ENCODE measurements around the gene PCDH1.
"Not testable (repeated sequence)": the region's sequence is repeated elsewhere in the genome, so short reads cannot be mapped to it uniquely, and the experiment has no call there.

Gene PCDH1

DNA sequence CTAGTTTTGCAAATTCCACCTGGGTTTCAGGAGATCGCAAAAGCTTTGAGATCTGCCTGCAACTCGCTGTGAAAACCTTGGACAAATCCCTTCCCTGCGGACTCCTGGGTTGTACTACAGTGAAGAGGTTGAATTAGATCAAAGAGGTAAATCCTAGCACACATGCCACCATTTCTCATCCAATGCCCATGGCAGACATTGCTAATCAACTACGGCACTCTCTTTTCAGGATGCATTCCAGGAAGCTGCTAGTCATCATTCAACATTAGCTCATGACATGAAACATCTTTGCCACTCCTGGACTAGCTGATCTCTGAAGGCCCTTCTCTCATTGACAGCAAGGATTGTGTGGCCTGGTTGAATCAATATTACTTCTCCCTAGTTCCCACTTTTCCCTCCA lies 46.1 kb downstream of the PCDH1 start:
- DNase-seq (ENCODE audit: low read depth) = no peak

DNA sequence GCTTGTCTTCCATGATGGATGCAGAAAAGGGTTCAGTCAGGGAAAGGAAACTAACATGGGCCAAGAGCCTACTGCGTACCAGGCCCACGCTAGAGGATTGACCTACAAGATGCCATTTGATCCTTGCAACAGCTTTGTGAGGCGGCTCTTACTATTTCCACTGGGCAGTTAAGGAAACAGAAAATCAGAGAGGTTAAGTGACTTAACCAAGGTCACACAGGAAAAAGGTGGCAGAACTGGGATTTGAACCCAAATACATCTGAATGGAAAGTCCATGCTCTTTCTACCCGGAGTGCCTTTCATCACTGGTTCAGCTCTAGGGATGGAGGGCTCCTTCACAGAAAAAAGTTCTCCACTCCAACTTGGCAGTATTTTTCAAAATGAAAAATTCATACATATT lies 50.0 kb downstream of the PCDH1 start:
- DNase-seq (ENCODE audit: low read depth) = no peak

DNA sequence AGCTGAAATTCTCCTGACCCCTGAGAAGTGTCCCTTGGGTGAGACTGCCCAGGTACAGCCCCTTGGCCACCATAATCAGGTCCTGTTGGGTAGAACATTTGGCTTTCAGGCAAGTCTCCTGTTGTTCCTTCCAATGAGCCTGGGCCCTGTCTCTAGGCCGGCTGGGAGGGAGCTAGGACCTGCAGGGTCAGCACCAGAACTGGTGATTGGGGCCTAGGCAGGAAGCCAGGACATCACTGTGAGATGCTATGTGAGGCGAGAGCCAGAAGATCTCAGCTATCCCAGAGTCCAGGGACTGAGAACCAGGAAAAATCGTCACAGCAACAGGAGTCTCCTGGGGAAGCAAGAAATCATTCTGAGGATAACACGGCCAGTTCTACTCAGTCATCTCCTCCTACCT lies 51.5 kb downstream of the PCDH1 start:
- DNase-seq (ENCODE audit: low read depth) = no peak

DNA sequence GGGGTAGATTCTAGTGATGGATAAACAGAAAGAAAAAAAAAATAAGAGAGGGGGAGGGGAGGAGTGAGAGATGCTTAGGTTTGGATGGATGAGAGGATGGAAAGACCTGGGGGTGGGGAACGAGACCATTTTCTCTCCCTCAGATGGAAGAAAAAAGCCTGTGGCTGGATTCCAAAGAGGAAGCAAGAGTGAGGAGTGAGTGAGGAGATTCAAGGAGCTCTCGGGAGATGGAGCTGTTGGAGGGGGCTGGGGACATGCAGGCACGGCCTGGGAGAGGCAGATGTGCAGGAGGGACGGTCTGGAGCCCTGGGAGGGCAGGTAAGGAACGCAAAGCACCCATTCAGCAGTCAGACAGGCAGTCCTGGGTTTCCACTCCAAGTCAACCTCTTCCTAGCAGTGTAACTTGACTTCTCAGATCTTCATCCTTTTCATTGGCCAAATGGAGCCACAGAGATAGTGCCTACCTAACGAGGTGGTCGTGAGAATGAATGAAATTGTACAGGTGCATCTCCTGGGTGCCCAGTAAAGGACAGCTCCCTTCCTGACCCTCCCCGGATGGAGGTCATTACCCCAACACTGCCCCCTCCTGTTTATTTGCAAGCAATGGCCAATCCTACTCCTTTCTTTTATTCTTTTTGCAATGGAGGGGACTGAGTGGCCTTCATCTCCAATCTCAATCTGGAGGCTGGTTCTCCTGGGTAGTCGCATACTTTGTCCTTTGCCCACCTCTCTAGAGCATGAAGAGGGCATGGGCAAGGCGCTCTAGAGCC lies 52.2 kb downstream of the PCDH1 start:
- no peak for DNase-seq (ENCODE audit: low read depth)

DNA sequence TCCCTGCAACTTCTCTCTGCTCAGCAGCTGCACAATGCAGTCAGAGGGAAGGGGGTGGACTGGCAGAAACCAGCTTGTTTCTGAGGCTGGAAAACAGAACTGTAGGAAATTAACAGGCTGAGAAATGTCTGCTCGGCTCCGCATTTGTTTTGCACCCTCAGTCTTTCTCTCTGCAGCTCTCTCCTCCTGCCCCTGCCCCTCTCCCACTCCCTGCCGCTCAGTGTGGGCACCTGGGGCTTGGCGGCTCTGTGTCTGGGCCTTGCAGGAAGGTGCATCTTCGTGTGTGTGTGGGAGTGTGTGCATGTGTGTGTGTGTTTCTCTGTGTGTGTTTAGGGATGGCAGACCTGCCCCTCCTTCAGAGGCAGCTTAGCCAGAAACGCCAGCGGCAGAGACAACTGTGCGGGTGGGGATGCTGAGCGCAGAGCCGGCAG lies 53.0 kb downstream of the PCDH1 start:
- no peak for DNase-seq (ENCODE audit: low read depth)

DNA sequence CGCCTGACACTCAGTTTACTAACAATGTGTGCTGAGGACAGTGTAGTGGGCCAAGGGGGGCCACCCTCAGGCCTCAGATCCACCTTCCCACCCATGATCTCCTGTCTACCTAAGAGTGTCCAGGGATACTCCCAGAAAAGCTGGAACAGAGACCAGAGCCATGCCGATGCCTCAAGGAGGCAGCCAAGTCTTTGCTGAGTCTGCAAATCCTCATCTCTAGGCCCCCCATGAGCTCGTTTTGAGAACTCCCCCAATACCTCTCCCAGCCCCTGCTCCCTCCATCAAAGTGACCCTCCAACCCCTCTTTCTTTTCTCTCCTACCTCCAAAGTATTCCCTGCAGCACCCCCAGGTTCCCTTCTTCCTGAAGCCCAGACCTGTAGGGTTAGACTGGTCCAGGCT lies 53.5 kb downstream of the PCDH1 start:
- DNase-seq (ENCODE audit: low read depth) = no peak

DNA sequence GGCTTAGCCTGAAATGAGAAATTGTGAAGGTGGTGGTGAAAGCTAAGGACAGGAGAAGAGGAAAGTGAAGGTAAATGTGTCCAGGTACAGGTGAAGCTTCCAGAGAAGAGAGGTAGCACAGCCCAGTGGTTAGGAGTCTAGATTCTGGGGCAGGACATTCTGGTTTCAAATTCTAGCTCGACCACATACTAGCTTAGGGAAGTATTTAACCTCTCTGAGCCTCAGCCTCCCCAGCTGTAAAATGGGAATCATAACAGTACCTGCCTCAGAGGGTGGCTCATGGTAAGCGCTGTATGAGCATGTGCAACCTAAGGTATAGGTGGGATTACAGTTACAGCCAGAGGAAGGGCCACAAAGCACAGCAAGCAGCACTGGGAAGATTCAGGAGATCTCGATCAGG lies 55.2 kb downstream of the PCDH1 start:
- DNase-seq (ENCODE audit: low read depth) = no peak

DNA sequence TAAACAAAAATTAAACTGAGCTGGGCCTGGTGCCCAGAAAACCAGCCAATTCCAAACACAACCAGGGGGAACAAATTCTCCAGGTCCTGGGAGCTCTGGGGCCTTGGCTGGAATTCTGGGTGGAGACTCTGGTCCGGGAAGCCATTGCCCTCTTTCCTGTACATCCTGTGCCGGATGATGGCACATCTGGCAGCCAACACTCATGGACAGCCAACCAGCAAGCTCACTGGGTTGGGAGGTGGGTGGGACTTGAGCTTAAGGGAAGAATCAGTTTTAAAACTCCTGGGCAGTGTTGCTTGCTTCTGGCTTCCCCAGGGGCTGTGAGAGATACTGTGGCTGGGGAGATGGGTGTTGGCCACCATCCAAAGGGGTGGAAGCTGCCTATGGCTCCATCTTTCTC lies 56.1 kb downstream of the PCDH1 start:
- peak; percentile 18 for DNase-seq (ENCODE audit: low read depth)

DNA sequence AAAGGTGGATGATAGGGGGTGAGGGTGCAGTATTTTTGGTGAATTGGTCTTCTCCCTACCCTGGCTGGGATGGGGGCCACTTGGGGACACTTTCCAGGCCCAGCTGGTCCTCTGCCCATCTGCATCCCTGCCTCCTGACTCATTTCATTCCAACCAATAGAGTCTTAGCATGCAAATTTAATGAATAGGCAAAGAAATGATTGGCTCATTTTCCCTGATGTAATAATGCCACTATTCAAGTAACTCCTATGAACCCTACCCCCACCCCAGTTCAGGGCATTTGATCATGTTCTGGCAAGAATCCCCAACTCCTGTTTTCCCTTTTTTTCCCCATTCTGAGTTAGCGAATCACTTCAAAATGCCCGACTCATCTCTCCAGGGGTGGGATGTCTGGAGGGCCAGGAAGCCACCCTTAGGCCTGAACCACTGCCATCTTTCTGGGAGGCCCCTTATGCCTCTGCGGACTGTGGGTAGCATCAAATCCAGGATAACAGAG lies 56.7 kb downstream of the PCDH1 start:
- peak; percentile 83 for DNase-seq (ENCODE audit: low read depth)

DNA sequence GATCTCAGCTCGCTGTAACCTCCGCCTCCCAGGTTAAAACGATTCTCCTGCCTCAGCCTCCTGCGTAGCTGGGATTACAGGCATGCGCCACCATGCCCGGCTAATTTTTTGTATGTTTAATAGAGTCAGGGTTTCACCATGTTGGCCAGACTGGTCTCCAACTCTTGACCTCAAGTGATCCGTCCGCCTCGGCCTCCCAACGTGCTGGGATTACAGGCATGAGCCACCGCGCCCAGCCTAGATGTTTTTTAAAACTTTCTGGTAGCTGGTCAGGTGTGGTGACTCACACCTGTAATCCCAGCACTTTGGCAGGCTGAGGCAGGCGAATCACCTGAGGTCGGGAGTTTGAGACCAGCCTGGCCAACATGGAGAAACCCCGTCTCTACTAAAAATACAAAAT lies 57.5 kb downstream of the PCDH1 start:
- DNase-seq (ENCODE audit: low read depth) = not testable (repeated sequence)

DNA sequence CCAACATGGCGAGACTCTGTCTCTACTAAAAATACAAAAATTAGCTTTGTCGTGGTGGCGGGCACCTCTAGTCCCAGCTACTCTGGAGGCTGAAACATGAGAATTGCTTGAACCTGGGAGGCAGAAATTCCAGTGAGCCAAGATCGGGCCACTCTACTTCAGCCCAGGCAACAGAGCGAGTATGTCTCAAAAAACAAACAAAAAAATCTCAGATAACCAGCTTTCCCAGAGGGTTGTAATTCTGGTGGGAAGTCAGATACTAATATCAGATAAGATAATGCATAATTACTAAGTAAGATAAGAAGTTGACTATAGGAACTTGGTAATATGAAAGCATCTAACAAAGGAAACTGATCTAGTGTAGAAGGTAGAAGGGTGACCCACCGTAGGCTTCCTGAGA lies 60.6 kb downstream of the PCDH1 start:
- no peak for DNase-seq (ENCODE audit: low read depth)

DNA sequence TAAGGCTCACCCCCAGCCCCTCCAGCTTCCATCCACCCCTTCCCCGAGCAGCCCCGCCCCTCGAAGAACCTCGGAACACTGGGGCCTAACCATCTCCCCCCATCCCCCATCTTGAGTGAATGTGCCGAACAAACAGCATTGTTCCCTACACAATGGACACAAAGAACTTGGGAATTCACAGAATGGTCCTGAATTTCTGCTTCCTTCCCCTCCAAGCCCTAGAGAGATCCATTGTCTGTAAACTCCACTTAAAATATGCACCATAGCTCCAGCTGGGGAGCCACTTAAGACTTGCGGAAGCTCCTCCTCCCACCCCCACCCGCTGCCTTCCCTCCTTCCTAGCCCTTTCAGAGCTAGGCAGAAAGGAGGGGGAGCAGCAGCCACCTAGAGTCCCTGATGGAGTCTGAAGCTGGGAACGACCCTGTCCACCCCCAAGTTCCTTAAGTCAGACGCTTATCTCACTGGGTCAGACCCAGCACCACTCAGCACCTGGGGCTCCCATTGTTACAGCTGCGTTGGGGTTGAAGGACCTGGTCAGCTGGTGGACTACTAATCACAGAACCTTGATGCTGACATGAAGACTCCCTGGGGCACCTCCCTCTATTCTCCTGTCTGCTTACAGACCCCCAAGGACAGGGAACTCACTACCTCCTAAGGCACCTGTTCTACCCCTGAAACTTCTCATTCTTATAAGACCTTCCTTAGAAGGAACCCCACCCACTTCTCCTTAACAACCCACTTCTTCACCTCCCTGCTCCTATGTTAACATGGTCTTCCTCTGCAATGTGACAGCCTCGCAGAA lies 61.4 kb downstream of the PCDH1 start:
- DNase-seq (ENCODE audit: low read depth) = no peak

DNA sequence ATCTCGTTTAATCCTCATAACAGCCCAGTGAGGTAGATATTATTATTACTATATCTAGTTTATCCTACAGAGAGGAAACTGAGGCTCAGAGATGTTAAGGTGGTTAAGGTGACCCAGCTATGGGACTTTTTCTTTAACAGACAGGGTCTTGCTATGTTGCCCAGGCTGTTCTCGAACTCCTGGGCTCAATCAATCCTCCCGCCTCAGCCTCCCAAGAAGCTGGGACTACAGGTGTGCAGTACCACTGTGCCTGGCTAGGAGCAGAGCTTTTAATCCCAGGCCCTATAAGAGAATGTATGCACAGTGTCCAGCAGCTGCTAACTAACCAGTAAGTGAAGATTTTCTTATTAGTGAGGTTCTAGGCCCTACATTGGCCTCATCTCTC lies 62.4 kb downstream of the PCDH1 start:
- no peak for DNase-seq (ENCODE audit: low read depth)

DNA sequence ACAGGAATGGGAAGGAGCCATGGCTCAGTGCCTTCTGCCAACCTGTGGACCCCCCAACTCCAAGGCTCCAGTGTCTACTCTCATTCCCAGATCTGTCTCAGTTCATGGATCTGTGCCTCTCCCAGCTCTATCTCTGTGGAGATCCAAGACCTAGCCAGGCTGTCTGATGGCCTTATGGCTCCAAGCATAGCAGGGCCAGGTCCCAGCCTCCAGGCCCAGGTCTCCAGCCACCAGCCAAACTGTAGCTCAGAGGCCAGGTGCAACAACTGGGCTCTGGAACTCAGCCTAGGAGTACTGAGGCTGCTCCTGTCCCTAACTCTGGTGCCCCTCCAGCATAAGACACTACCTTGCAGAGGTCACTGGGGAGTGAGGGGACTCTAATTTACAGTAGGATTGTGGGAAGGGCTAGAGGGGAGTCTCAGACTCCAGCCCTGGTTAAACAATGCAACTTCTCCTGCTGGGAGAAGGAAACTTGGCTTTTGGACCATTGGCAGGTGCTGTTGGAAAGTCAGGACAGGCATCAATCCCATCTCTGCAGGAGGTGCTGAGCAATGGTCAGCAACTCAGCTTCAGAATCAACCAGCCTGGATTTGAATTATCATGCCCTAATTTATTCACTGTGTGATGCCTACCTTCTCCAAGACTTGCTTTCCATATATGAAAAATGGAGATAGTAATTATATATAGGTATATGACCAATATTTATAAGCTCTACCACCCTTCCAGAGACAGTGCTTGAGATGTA lies 63.0 kb downstream of the PCDH1 start:
- no peak for DNase-seq (ENCODE audit: low read depth)

DNA sequence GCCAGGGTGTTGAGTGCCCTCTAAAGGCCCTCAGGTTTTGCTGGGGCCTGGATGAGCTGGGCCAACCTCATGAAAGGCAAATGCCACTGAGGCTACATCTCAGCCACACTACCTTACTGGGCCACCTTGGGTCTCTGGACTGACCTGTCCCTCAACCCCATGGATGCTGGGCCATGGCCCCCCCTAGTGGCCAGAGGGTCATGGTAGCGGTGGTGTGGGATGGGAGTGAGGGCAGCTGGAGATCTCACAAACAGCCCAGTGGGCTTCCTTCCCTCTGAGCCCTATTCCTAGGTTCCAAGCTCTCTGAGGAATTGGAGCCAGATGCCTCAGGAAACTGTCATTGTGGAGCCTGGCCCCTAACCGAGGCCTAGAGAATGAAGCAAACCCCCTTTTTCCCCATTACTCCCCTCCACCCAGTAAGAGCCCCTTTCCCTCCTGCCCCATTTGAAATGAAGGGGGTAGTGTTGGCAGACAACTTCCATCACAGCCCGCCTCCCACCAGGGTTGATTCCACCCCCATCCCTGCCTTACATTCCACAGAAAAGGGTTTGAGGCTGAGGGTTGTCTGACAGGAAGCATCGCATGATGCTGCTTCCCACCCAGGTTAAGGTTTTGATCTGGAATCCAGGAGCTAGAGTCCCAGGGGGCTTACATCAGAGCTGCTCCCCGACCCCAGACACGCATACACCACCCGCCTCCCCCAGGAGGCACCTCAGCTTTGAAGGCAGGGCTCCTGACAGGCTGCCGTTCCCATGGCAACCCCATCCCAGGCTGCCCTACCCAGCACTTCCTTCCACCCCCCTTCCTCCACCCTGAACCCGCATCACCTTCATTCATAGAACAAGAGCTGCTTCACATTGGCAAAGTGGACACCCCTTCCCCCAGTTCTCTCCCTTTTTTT lies 63.9 kb downstream of the PCDH1 start:
- no peak for DNase-seq (ENCODE audit: low read depth)

DNA sequence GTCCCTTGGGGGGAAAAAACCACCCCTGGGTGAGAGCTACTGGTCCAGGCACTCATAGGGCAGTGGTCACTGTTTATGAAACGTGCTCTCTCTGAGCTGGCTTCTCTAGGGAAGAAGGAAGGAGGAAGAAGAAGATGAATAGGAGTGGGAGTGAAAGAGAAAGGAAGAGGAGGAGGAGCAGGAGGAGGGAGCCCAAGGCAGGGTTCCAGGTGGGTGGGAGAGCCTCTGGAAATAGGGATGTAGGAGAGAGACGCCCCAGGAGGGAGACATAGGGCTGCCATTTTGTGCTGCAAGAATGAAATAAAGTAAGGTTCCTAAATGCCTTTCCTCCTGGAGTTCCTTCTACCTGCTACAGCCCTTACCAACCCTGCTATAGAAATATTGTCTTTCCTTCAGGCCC lies 65.7 kb downstream of the PCDH1 start:
- no peak for DNase-seq (ENCODE audit: low read depth)

DNA sequence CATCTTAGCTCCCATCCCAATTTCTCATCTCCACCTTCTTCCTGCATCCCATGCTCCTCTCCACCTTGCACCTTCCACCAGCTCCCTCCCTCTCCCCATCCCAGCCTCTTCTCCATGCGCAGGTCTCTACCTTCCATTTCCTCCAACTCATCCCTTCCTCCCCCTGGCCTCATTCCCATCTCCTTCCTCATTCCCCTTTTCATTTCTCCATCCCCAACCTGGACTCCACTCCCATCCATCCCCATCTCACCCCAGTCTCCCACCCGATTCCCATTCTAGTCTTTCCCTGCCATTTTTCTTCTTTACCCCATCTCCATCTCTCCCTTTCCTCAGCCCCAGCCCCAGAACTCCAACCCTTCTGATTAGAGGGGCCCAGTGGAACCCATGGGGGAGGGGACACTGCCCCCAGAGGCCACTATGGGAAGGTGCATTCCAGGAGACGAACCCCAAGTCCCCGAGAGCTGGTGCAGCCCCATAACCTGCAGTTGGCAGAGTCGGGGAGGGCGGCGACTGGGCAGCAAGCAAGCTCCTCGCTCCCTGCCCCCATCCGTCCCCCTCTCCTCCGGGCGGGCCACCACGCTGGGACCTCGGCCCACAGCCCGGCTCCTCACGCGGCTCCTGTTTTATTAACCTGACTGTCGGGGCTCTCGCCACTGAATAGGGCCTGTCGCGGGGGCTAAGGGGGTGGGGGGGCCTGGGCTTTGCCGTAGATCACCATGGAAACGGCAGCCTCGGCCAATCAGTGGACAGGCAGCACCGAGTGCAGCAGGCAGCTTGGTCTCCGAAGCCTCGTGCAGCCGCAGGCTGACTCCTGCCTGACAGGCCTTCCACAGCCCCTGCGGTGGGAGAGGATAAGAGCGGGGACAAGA lies 66.7 kb downstream of the PCDH1 start:
- DNase-seq (ENCODE audit: low read depth) = no peak

DNA sequence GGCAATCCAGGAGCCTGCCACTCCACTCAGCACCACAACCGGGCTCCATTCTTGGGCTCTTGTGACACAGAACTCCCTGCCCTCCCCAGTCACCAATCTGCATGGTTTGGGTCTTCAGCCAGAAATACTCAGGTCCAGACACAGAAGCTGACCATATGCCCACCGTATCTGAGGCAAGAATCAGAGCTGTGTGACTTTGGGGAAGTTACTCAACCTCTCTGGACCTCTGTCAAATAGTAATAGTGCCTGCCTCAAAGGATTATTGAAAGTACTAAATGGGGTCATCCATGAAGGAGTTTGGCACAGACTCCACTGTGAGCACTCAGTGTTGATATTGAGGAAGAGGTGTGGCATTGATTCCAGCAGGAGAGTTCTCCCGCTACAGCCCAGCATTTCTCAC lies 67.5 kb downstream of the PCDH1 start:
- no peak for DNase-seq (ENCODE audit: low read depth)

DNA sequence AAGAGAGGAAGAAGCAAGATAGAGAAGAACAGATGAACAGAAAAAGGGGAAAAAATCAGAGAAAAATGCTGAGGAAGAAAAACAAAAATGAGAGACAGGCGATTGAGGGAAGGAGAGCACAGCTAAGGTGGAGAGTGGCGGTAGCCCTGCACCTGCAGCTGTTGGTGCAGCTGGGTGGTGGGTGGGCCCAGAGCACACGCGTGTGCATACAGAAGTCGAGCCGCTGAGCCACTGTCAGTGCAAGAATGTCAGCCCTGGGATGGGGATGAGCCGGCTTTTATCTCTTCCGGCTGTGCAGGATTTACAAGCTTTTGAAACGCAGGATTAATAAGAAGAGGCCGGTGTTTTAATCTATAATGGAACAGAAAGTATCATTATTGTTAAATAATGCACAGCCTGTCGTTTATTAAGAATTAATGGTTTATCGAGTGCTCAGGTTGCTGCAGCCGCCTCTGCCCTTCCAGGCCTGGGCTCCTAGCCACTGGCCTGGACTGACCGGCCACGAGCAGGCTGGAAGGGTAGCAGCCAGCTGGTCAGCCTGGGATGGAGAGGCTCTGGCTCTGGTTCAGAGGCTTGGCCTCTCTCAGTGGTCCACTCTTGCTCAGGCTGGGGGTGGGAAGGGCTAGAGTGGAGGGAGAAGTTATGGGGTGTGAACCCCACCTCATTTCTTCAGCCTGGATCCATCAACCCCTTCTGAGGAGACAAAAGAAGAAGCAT lies 68.7 kb downstream of the PCDH1 start:
- no peak for DNase-seq (ENCODE audit: low read depth)

DNA sequence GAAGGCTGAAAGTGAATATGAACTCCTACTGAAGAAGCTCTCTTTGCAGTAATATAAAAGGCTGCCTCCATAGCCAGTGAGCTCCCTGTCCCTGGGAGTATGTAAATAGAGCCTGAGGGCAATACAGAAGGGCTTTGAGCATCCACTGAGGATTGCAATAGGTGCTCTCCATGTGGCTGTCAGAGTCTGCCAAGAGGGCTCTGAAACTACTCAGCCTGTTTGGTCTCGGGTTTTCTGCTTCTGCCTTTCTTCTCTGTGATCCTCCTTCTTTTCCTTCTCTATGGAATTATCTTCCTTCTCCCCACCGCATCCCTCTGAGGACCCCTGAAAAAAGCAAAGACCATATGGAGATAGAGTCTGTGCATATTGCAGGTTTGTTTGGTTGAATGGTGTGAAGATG lies 69.4 kb downstream of the PCDH1 start:
- DNase-seq (ENCODE audit: low read depth) = no peak

Measured in stromal cell of bone marrow (primary cell).